ENCODE measurements around the gene BMP2.

The BMP2 gene

GRCh38 chr20:6768228-6769140, 998 bp downstream of the BMP2 start:
- no peak for DNase-seq

DNA sequence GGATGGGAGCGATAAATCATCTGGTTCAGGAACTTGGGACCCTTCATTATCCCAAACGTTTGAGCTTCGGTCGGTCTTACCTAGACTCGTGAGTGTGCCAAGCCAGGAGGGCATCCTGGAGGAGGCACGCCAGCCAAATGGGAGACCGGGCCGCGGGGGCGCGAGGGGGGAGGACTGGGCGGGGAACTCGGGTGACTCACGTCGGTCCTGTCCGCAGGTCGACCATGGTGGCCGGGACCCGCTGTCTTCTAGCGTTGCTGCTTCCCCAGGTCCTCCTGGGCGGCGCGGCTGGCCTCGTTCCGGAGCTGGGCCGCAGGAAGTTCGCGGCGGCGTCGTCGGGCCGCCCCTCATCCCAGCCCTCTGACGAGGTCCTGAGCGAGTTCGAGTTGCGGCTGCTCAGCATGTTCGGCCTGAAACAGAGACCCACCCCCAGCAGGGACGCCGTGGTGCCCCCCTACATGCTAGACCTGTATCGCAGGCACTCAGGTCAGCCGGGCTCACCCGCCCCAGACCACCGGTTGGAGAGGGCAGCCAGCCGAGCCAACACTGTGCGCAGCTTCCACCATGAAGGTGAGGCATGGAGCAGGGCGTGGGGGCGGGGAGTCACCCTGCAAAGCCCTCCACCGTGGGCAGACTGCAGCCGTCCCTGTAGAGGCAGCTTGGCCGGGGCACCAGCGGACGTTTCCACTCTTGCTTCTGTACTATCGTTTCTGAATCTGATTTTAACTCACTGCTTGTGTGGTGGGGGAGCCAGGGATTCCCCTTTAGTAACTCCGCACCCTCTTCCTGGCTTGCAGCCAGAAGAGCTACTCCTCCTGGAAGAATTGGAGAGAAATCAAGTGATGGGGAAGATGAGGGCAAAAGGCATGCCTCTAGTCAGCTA, 2.7 kb downstream of the BMP2 start:
- DNase-seq = no peak

GRCh38 chr20:6770786-6771100, 3.3 kb downstream of the BMP2 start:
- DNase-seq = no peak

- DNase-seq = no peak
These were observed 13.1 kb downstream of the BMP2 start for GRCh38 chr20:6780433-6781190.

DNA sequence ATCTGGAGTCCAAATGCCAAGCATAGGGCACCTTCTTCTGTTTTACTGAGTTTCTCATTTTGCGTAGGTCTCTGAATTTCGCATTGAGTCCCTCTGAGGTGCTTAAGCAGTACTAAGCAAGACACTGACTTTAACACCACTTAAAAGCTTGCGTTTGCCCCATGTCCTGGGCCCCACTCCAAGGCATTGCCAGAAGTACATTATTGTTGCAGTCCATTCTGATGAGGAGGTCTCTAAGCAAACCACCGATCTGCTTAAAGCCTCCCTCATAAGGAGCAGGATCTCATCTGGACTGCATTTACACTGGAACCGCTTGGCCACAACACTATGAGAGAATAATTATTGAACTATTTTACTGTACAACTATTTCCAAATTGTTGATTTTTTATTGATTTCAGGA, 16.3 kb downstream of the BMP2 start:
- no peak for DNase-seq

DNA sequence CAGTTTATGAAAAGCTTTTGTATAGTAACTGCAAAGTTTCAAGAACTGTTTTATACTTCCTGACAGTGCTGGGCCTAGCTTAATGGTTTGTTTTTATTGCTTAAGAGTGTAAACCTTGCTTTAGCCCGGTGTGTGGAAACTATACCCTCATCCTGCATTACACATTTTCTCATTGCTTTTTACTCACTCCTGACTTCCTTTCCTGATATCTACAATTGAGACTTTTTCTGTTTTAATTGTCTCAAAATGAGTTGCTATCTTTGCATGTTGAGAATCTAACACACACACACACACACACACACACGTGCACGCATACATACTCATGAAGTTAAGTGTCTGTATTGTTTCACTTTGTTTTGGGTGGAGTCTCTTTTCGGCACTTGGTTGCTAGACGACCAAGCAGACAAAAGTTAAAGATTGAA, 16.7 kb downstream of the BMP2 start:
- no peak for DNase-seq

- no peak for DNase-seq
These were observed 17.3 kb downstream of the BMP2 start for GRCh38 chr20:6784767-6785166.

- no peak for DNase-seq
These were observed 19.1 kb downstream of the BMP2 start for GRCh38 chr20:6786548-6786947.

- no peak for DNase-seq
These were observed 25.3 kb downstream of the BMP2 start for GRCh38 chr20:6792789-6793188.

DNA sequence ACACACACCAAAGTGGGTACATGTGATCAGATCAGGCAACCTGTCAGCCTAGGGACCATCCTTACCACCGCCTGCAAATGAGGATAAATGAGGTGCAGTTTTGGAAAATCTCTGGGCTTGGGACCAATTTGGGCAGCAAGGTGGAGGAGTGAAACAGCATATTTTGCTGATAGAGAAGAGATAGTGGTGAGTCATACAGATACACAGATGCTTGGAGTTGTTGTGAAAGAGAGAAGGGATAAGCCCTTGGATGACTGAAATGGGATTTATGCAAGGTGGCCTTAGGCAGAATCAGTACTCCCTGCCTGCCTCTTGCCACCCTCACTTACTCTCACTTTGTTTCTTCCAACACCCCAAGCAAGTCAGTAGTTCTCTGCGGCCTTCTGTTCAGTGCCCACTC, 34.7 kb downstream of the BMP2 start:
- DNase-seq = no peak

DNA sequence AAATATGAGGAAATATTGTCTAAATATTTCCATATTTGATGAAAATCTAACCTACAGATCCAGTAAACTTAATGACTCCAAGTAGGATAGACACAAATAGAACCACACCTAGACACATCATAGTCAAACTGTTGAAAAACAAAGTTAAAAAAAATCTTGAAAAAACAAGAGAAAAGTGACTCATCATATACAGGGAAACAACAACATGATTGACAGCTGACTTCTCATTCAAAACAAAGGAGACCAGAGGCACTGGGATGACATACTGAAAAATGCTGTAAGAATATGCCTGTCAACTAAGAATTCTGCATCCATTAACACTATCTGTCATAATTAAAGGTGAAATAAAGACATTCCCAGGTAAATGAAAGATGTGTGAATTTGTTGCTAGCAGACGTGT, 38.8 kb downstream of the BMP2 start:
- no peak for DNase-seq

DNA sequence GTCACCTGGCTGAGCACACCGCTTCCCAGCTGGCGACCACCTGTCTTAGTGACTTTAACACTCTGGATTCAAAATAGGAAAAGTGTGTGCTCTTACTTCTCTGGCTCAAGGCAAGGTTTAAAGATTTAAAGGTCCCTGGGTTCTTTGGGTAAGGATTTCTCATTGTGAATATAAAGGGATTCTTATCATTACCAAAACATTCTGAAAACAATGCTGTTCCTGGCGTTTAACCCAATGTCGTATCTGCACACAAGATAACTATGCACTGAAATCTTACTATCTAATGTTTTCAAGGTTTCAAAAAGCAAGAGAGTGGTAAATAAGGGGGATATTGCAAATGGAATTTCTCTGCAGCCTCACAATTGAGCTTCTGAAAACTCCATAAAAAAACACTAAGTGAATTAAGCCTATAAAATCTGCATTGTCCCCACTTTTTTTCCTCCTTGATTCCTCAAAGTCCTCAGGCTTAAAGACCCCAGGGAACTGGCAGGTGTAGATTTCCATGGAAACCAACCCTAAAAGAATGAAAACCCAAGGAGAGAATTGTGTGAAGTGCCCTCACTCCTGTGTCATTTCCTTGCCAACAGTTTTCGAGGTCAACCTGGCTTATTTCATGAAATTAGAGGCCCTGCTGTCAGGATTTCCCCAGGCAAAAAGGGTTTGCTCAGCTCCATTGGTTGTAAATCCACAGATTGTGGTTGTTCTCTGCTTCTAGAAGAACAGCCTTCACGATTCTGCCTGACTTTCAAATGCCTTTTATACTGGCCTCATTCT, 44.0 kb downstream of the BMP2 start:
- no peak for DNase-seq

DNA sequence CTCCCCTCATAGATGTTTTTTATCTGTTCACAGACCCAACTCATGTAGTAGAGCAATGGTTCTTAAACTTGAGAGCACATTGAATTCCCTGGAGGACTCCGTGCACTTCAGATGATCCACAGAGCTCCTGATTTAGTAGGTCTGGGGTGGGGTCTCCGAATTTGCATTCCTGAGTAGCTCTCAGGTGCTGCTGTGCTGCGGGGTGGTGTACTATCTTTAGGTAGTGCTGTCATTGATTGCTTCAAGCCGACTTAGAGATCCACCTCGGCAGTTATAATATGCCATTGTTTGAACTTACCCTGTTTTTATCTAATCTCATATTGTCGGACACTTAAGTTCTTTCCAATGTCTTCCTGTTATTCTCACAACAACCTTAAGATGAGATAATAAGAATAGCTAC, 45.0 kb downstream of the BMP2 start:
- no peak for DNase-seq

- DNase-seq = no peak
These were observed 47.5 kb downstream of the BMP2 start for GRCh38 chr20:6814945-6815344.

GRCh38 chr20:6818033-6818808, 50.7 kb downstream of the BMP2 start:
- no peak for DNase-seq

DNA sequence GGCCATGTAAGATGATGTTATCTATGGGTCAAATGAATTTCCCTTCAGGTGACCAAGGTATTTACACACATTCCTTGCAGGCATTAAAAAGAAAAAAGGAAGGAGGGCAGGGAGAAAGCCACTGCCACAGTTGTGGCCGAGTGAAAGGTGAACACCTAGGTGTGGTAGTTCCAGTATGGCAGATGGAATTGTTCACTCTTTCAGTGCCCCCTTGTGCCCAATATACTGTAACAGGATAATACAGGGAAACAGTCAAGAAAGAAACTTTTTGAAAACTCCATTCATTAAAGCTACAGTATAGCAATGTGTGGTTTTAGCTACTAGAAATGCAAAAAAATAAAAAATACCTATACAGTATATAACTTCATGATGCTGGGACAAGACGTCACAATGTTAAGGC, 52.1 kb downstream of the BMP2 start:
- no peak for DNase-seq

- no peak for DNase-seq
These were observed 56.9 kb downstream of the BMP2 start for GRCh38 chr20:6824401-6824800.

- no peak for DNase-seq
These were observed 60.0 kb downstream of the BMP2 start for GRCh38 chr20:6827472-6827871.

DNA sequence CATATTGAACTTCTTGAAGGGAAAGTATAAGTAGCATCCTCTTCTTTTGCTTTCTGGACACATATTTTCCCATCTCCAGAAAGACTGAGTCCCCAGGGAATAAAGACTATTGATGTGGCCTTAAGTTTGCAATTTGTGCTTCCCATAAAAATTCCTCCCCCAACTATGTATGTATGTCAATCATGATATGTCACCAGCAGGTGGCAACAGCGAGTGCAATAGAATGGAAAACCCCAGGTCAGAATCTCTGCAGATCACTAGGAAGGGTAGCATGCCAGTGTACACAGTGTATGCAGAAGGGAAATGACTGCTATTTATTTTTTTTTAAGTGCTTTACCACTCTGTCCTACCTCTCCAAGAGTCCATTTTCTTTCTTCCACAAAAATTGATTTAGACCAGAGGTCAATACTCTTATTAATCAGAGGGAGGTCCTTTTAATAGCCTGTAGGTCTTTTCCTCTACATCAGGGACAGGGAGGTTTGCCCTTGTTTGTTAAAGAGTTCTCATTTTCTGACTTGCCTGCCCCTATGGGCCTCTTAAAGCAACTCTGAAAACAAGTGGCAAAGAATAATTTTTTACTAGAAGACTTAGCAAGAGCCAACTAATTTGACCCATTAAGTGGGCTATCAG, 61.4 kb downstream of the BMP2 start:
- no peak for DNase-seq

GRCh38 chr20:6829510-6830116, 62.1 kb downstream of the BMP2 start:
- DNase-seq = no peak
